ENCODE results near the gene PLPPR3. TPM values are rescaled to one million over a fixed set of nuclear protein-coding genes. Genes with fewer than 3 reads are reported as not detected.

The PLPPR3 gene
- total and polyA plus RNA-seq, 9 of the 15 experiments (the other 6 are each of a cell fraction or from before 2014, with no cell fraction given) = 0.01 to 48.2 (median 8.6) TPM

GRCh38 chr19:831407-832369, 9.9 kb upstream of the PLPPR3 start:
- 28% methylated on average over 21 of the region's 38 CpGs for WGBS (ENCODE audit: insufficient coverage, low coverage, missing lambda C conversion rate)
- in situ Hi-C loops (cut with MboI) (no loop called here), intact Hi-C loops (cut with micrococcal nuclease) (no loop called here)
- Histone ChIP-seq H3K4me3 (no peak overlapping the region), H3K9me1 (ENCODE audit: control insufficient read depth, insufficient read depth, low read length) (no peaks in the 10 kb centered on the region), H3K36me3 (ENCODE audit: control insufficient read depth, insufficient read depth, low read length) (no peaks in the 10 kb centered on the region), H3K4me1 (replicated peaks in 1 of 2; ENCODE audit: control insufficient read depth in 2 of 2, insufficient read depth in 2 of 2, low read length in 2 of 2) (peaks cover 0 to 60% of the 10 kb centered on the region in 2 experiments; a peak in 3 of 5 replicates), H3K27ac (ENCODE audit: extremely low read depth, low read depth, low read length) (no peak overlapping the region), H4K20me1 (replicated peaks; ENCODE audit: control insufficient read depth, insufficient read depth, low read length) (no peaks in the 10 kb centered on the region), H3K9me3 (replicated peaks; ENCODE audit: control insufficient read depth, insufficient read depth, low read depth, low read length) (no peaks in the 10 kb centered on the region), H3K27me3 (ENCODE audit: control insufficient read depth in 2 of 2, insufficient read depth in 2 of 2, low read length in 2 of 2) (no peaks in the 10 kb centered on the region), H3K9ac (ENCODE audit: insufficient read depth in 1 of 2, low read depth in 2 of 2, low read length in 2 of 2) (peak overlapping the region in 1 of 2 experiments; percentile 81; a peak in 2 of 4 replicates), H3K4me2 (ENCODE audit: insufficient read depth, low read length) (no peak overlapping the region), H2AFZ (ENCODE audit: low read depth, low read length) (peak overlapping the region; percentile 45; the same call in 1 of the 2 replicates), H3K79me2 (ENCODE audit: control insufficient read depth, insufficient read depth, low read length) (no peaks in the 10 kb centered on the region)
- BruUV-seq (replicated peaks) = no TSS peak
- ChIA-PET POLR2A (interaction anchor here (0.7 to 1.1 kb wide), 2 partner anchors 11 to 25 kb away, joined by 3 read pairs; no protein-coding TSS in a partner anchor), CTCF (ENCODE audit: low intra/inter-chr PET ratio) (no interaction called here)
- DNase-seq (ENCODE audit: extremely low read depth in 1 of 4, low spot score in 3 of 4) (peak; percentile 40 to 86 (median 67)), ATAC-seq (peak; percentile 70), FAIRE-seq (peak; percentile 29)
- 0 out of 2 replicates have a peak, but pooled peaks have one; percentile 16 for TF ChIP-seq GATA2 (CRISPR knock-in tag; IDR thresholded peaks at IDR 0.05)
- TF ChIP-seq KLF6 (CRISPR knock-in tag; IDR thresholded peaks at IDR 0.05; ENCODE audit: borderline replicate concordance) = no peak
- no peak for TF ChIP-seq SOX6 (IDR thresholded peaks at IDR 0.05)
- peak; percentile 65 for TF ChIP-seq CBFA2T2 (conservative IDR thresholded peaks at IDR 0.05)
- TF ChIP-seq CBX1 (IDR thresholded peaks at IDR 0.05; ENCODE audit: low read depth) = 0 out of 2 replicates have a peak, but pooled peaks have one; percentile 31
- TF ChIP-seq MNT (conservative IDR thresholded peaks at IDR 0.05) = no peak
- TF ChIP-seq SETDB1 (IDR thresholded peaks at IDR 0.05; ENCODE audit: low read length) = no peak
- TF ChIP-seq BRD9 (IDR thresholded peaks at IDR 0.05; ENCODE audit: low read depth, partially characterized antibody) = peak; percentile 99
- no peak for TF ChIP-seq TBL1XR1 (IDR thresholded peaks at IDR 0.05; ENCODE audit: low read length in 2 of 2)
- no peak for TF ChIP-seq TSHZ1 (CRISPR knock-in tag; IDR thresholded peaks at IDR 0.05)
- peak in 1 of 2 experiments; percentile 47; a peak in 3 of 4 replicates for TF ChIP-seq TRIM24 (IDR thresholded peaks at IDR 0.05)
- peak in 1 of 2 experiments; percentile 49; a peak in 1 of 4 replicates for TF ChIP-seq RCOR1 (IDR thresholded peaks at IDR 0.05; ENCODE audit: borderline replicate concordance in 1 of 2, low read depth in 2 of 2, low read length in 2 of 2)
- TF ChIP-seq NFXL1 (CRISPR knock-in tag; IDR thresholded peaks at IDR 0.05) = no peak
- no peak for TF ChIP-seq ZBTB2 (IDR thresholded peaks at IDR 0.05)
- TF ChIP-seq ZNF717 (CRISPR knock-in tag; IDR thresholded peaks at IDR 0.05) = no peak
- peak; percentile 81 for TF ChIP-seq CBFA2T3 (IDR thresholded peaks at IDR 0.05)

All from K562 (cell line).